ENCODE data around the gene GPR132.

GRCh38 chr14:105056303-105056831 is 8.9 kb downstream of the GPR132 start:
- no peak for TF ChIP-seq CTCF (conservative IDR thresholded peaks at IDR 0.05; ENCODE audit: low read depth in 2 of 2)
- no peak for TF ChIP-seq REST (IDR thresholded peaks at IDR 0.05; ENCODE audit: unreplicated experiment)
- TF ChIP-seq EZH2 (IDR thresholded peaks at IDR 0.05; ENCODE audit: low read depth, unreplicated experiment) = no peak
